Glomerular endothelial cell (primary cell): Measurements from ENCODE around the gene KLHDC2. TPM values are rescaled to one million over a fixed set of nuclear protein-coding genes. Genes with fewer than 3 reads are reported as not detected.
"Not testable (repeated sequence)": the region's sequence is repeated elsewhere in the genome, so short reads cannot be mapped to it uniquely, and the experiment has no call there.

Experiments used
- DNase-seq: peaks from one replicate; pipeline ENCODE4 v3.0.0-alpha.2; 2011; ENCODE audit warnings: low read depth, low spot score; ENCODE audit errors: extremely low read depth
- total RNA-seq: library from RNA; depleted of rRNA; stranded (reverse); fragments of >200 nt; gene quantifications from 2 replicates; pipeline ENCODE4 v1.2.3, GENCODE V29; 2015

KLHDC2 gene
- total RNA-seq, 1 donor from 2014 or later = 28.6 TPM

- no peak for DNase-seq
These were observed 6.2 kb downstream of the KLHDC2 start for GRCh38 chr14:49774106-49774505.

GRCh38 chr14:49778421-49778820 lies 10.5 kb downstream of the KLHDC2 start:
- DNase-seq = no peak

GRCh38 chr14:49781040-49781439 lies 13.1 kb downstream of the KLHDC2 start:
- DNase-seq = not testable (repeated sequence)

- DNase-seq = no peak
These were observed 15.6 kb downstream of the KLHDC2 start for GRCh38 chr14:49783394-49784014.

- no peak for DNase-seq
These were observed 18.4 kb downstream of the KLHDC2 start for GRCh38 chr14:49786315-49786714.

- DNase-seq = no peak
These were observed 24.7 kb downstream of the KLHDC2 start for GRCh38 chr14:49792618-49793017.

GRCh38 chr14:49796025-49796424 lies 28.1 kb downstream of the KLHDC2 start:
- DNase-seq = no peak

GRCh38 chr14:49808780-49809179 lies 40.8 kb downstream of the KLHDC2 start:
- no peak for DNase-seq

- DNase-seq = not testable (repeated sequence)
These were observed 48.2 kb downstream of the KLHDC2 start for GRCh38 chr14:49816118-49816517.

GRCh38 chr14:49816844-49817243 lies 48.9 kb downstream of the KLHDC2 start:
- DNase-seq = no peak

- DNase-seq = no peak
These were observed 52.2 kb downstream of the KLHDC2 start for GRCh38 chr14:49820176-49820575.

GRCh38 chr14:49828640-49829039 lies 60.7 kb downstream of the KLHDC2 start:
- no peak for DNase-seq

Other genes starting within 250 kb of the KLHDC2 start
- gene RPS29, start 181.8 kb upstream of the KLHDC2 start, total RNA-seq = 3,628 and 10,312 TPM in 2 replicates
- 8.3 and 9.4 TPM in 2 replicates for gene LRR1, start 169.2 kb upstream of the KLHDC2 start, total RNA-seq
- gene RPL36AL, start 147.5 kb upstream of the KLHDC2 start, total RNA-seq = 203 and 224 TPM in 2 replicates
- gene MGAT2, start 147.4 kb upstream of the KLHDC2 start, total RNA-seq = 69.7 and 71.0 TPM in 2 replicates
- 9.4 and 9.8 TPM in 2 replicates for gene DNAAF2, start 132.9 kb upstream of the KLHDC2 start, total RNA-seq
- gene POLE2, start 79.9 kb upstream of the KLHDC2 start, total RNA-seq = 8.0 and 8.1 TPM in 2 replicates
- gene KLHDC1, start 75.0 kb upstream of the KLHDC2 start, total RNA-seq = 0.82 and 1.3 TPM in 2 replicates
- gene NEMF, start 84.6 kb downstream of the KLHDC2 start, total RNA-seq = 25.1 and 59.4 TPM in 2 replicates
- 73.9 and 74.7 TPM in 2 replicates for gene ARF6, start 124.9 kb downstream of the KLHDC2 start, total RNA-seq